GM21526 (cell line): ENCODE measurements around the gene XRCC1.

Source experiments
- ATAC-seq: cut with Tn5 transposase; IDR thresholded peaks from one replicate; pipeline ENCODE4 v1.9.1; 2021; ENCODE audit warnings: moderate library complexity; ENCODE audit not compliant: unreplicated experiment, low FRiP score

XRCC1 gene

GRCh38 chr19:43495082-43495481 lies 80.2 kb downstream of the XRCC1 start:
- no peak for ATAC-seq
